ENCODE data around the gene TRIM54. TPM values are rescaled to one million over a fixed set of nuclear protein-coding genes. Genes with fewer than 3 reads are reported as not detected.

The TRIM54 gene, protein sequence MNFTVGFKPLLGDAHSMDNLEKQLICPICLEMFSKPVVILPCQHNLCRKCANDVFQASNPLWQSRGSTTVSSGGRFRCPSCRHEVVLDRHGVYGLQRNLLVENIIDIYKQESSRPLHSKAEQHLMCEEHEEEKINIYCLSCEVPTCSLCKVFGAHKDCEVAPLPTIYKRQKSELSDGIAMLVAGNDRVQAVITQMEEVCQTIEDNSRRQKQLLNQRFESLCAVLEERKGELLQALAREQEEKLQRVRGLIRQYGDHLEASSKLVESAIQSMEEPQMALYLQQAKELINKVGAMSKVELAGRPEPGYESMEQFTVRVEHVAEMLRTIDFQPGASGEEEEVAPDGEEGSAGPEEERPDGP
- total RNA-seq (under 1 TPM in 1 of 2 experiments, not detected in 1; 0.17 TPM), polyA plus RNA-seq (not detected)

DNA sequence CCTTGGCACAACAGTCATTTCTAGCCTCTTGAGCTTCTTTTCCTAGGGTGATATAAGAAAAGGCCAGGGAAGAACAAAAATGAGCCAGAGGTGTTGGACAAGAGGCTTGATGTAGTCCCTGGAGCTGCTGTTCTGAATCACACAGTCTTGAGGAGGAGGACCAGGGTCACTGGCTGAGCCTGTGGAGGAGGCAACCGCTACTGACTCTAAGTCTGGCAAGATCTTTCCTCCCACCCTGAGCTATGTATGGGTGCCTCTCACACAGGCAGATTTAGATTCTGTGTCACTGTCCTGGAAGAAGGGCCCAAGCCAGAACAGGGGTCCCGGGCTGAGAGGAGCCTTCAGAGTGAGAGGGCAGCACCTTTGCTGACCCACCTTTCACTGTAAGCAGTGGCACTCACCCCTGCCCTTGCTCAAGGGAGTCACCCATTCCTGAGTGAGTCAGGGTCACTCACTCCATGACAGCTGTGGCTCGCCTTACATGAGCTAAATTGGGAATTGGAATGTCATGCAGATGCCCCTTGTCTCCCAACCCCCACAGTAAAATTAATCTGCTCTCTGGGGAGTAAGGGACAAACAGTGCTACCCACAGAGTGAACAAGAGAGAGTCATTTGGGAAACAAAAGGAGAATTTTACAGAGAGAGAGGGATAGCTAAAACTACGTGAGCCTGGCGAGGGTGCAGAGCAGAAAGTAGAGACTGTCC lies at the start of gene TRIM54:
TSS of gene TRIM54 (plus strand) at position 575 of the 705 bp plus-strand sequence. CDS start 303 bp downstream, outside the sequence.
- peak within 1 kb of the TSS in 1 of 7 donors; percentile 62 for H3K27ac Mint-ChIP-seq
- POLR2A ChIA-PET (ENCODE audit: partially characterized antibody) = interaction anchor here (1.0 kb wide), 1 partner anchor 34 kb away, joined by 3 read pairs; no protein-coding TSS in a partner anchor

DNA sequence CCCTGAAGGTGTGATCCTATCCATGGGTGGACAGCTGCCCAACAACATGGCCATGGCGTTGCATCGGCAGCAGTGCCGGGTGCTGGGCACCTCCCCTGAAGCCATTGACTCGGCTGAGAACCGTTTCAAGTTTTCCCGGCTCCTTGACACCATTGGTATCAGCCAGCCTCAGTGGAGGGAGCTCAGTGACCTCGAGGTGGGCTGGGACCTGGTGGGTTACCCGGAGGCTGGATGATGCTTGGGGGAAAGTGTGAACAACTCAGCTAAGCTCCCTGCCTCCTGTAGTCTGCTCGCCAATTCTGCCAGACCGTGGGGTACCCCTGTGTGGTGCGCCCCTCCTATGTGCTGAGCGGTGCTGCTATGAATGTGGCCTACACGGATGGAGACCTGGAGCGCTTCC lies 48.9 kb upstream of the TRIM54 start:
- no peaks in the 10 kb centered on the region for H3K27me3 ChIP-seq (ENCODE audit: insufficient read depth, low read length)
- H3K36me3 Mint-ChIP-seq = peaks cover 51 to 80% of the 10 kb centered on the region in 2 donors
- no peaks in the 10 kb centered on the region for H3K9me3 ChIP-seq (ENCODE audit: control insufficient read depth in 1 of 2, low read length in 2 of 2)
- no peak for DNase-seq
- no peak overlapping the region for H3K27ac Mint-ChIP-seq
- H3K4me1 Mint-ChIP-seq = no peaks in the 10 kb centered on the region
- CTCF ChIA-PET (ENCODE audit: partially characterized antibody) = interaction anchor here (1.1 to 1.4 kb wide), 4 partner anchors 47 to 70 kb away, joined by 3 to 5 read pairs (median 4); no protein-coding TSS in a partner anchor
- H3K4me1 ChIP-seq (ENCODE audit: insufficient read depth, low read length) = no peaks in the 10 kb centered on the region
- H3K4me3 ChIP-seq (ENCODE audit: low read length in 2 of 2) = no peak overlapping the region
- no peaks in the 10 kb centered on the region for H3K9me3 Mint-ChIP-seq
- POLR2A ChIA-PET (ENCODE audit: partially characterized antibody) = interaction anchor here (1.5 kb wide), 1 partner anchor 14 kb away, joined by 3 read pairs; no protein-coding TSS in a partner anchor
- intact Hi-C loops (cut with micrococcal nuclease) = no loop called here
- H3K27me3 Mint-ChIP-seq = no peaks in the 10 kb centered on the region
- H3K4me3 Mint-ChIP-seq = no peak overlapping the region
- peaks cover 73% of the 10 kb centered on the region for H3K36me3 ChIP-seq (ENCODE audit: insufficient read depth, low read length)
- H3K27ac ChIP-seq (ENCODE audit: low read depth, low read length) = no peak overlapping the region

More for the DNA sequence above, at the start of gene TRIM54:
- Mint-ChIP-seq H3K4me3 (no peak within 1 kb of the TSS), H3K4me1 (peaks cover 0 to 4% (median 1%) of the 10 kb centered on the region in 4 donors), H3K27me3 (peaks cover 11 to 25% of the 10 kb centered on the region in 2 donors), H3K9me3 (peaks cover 0 to 2% (median 0%) of the 10 kb centered on the region in 8 donors), H3K36me3 (no peaks in the 10 kb centered on the region)
- Histone ChIP-seq H3K27me3 (ENCODE audit: insufficient read depth, low read length) (peaks cover 6% of the 10 kb centered on the region), H3K36me3 (ENCODE audit: insufficient read depth, low read length) (no peaks in the 10 kb centered on the region), H3K9me3 (ENCODE audit: control insufficient read depth in 1 of 2, low read length in 2 of 2) (no peaks in the 10 kb centered on the region), H3K4me3 (ENCODE audit: low read length in 2 of 2) (no peak within 1 kb of the TSS), H3K4me1 (ENCODE audit: insufficient read depth, low read length) (no peaks in the 10 kb centered on the region), H3K27ac (ENCODE audit: low read depth, low read length) (no peak within 1 kb of the TSS)
- DNase-seq = no peak
- CTCF ChIA-PET (ENCODE audit: partially characterized antibody) = interaction anchor here (0.6 to 9.1 kb wide), 14 partner anchors 9 to 436 kb away, joined by 3 to 125 read pairs (median 16); partner anchors contain the start of gene SLC30A3
- intact Hi-C loops (cut with micrococcal nuclease) = no loop called here

DNA sequence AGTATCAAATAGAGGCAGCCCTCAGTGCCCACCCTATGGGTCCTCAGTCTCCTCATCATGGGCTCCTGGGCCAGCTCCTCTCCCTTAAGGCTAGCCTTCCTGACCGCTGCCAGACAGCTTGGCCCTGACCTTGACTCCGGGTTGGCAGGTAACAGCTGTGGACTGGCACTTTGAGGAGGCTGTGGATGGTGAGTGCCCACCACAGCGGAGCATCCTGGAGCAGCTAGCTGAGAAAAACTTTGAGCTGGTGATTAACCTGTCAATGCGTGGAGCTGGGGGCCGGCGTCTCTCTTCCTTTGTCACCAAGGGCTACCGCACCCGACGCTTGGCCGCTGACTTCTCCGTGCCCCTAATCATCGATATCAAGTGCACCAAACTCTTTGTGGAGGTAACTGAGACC lies 46.1 kb upstream of the TRIM54 start:
- peaks cover 0 to under 1% (median 0%) of the 10 kb centered on the region in 4 donors for H3K4me1 Mint-ChIP-seq
- H3K4me1 ChIP-seq (ENCODE audit: insufficient read depth, low read length) = no peaks in the 10 kb centered on the region
- no peak overlapping the region for H3K27ac ChIP-seq (ENCODE audit: low read depth, low read length)
- peak overlapping the region in 2 of 7 donors; percentile 49 to 61 for H3K27ac Mint-ChIP-seq
- H3K4me3 ChIP-seq (ENCODE audit: low read length in 2 of 2) = no peak overlapping the region
- no peaks in the 10 kb centered on the region for H3K27me3 ChIP-seq (ENCODE audit: insufficient read depth, low read length)
- POLR2A ChIA-PET (ENCODE audit: partially characterized antibody) = no interaction called here
- CTCF ChIA-PET (ENCODE audit: partially characterized antibody) = interaction anchor here (0.7 kb wide), 1 partner anchor 13 kb away, joined by 3 read pairs; no protein-coding TSS in a partner anchor
- H3K4me3 Mint-ChIP-seq = no peak overlapping the region
- H3K27me3 Mint-ChIP-seq = no peaks in the 10 kb centered on the region
- no peaks in the 10 kb centered on the region for H3K9me3 ChIP-seq (ENCODE audit: control insufficient read depth in 1 of 2, low read length in 2 of 2)
- H3K36me3 Mint-ChIP-seq = peaks cover 64 to 97% of the 10 kb centered on the region in 2 donors
- DNase-seq = no peak
- intact Hi-C loops (cut with micrococcal nuclease) = no loop called here
- H3K9me3 Mint-ChIP-seq = peaks cover 0 to 2% (median 0%) of the 10 kb centered on the region in 8 donors
- peaks cover 92% of the 10 kb centered on the region for H3K36me3 ChIP-seq (ENCODE audit: insufficient read depth, low read length)

DNA sequence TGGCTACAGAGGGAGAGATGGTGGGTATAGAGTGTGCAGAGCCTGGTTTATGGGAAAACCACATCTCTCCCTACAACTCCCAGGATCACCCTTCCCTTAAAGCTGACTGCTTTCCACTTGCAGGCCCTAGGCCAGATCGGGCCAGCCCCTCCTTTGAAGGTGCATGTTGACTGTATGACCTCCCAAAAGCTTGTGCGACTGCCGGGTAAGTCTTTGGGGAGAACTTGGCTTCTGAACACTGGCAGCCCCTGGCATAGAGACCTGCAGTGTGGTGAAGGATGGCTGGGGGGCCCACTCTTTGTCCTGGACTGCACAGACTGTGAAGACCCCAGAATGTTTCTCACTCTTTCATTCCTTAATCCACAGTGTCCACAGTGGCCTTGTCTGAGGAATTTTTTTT lies 45.6 kb upstream of the TRIM54 start:
- Mint-ChIP-seq H3K36me3 (peaks cover 64 to 97% of the 10 kb centered on the region in 2 donors), H3K4me1 (peaks cover 0 to 5% (median 2%) of the 10 kb centered on the region in 4 donors), H3K4me3 (no peak overlapping the region), H3K27me3 (no peaks in the 10 kb centered on the region), H3K27ac (peak overlapping the region in 1 of 7 donors; percentile 49), H3K9me3 (peaks cover 0 to 2% (median 0%) of the 10 kb centered on the region in 8 donors)
- no peaks in the 10 kb centered on the region for H3K9me3 ChIP-seq (ENCODE audit: control insufficient read depth in 1 of 2, low read length in 2 of 2)
- intact Hi-C loops (cut with micrococcal nuclease) = no loop called here
- H3K4me3 ChIP-seq (ENCODE audit: low read length in 2 of 2) = no peak overlapping the region
- H3K27ac ChIP-seq (ENCODE audit: low read depth, low read length) = no peak overlapping the region
- no peaks in the 10 kb centered on the region for H3K27me3 ChIP-seq (ENCODE audit: insufficient read depth, low read length)
- peaks cover 90% of the 10 kb centered on the region for H3K36me3 ChIP-seq (ENCODE audit: insufficient read depth, low read length)
- DNase-seq = no peak
- ChIA-PET CTCF (ENCODE audit: partially characterized antibody) (no interaction called here), POLR2A (ENCODE audit: partially characterized antibody) (no interaction called here)
- H3K4me1 ChIP-seq (ENCODE audit: insufficient read depth, low read length) = peaks cover under 1% of the 10 kb centered on the region

DNA sequence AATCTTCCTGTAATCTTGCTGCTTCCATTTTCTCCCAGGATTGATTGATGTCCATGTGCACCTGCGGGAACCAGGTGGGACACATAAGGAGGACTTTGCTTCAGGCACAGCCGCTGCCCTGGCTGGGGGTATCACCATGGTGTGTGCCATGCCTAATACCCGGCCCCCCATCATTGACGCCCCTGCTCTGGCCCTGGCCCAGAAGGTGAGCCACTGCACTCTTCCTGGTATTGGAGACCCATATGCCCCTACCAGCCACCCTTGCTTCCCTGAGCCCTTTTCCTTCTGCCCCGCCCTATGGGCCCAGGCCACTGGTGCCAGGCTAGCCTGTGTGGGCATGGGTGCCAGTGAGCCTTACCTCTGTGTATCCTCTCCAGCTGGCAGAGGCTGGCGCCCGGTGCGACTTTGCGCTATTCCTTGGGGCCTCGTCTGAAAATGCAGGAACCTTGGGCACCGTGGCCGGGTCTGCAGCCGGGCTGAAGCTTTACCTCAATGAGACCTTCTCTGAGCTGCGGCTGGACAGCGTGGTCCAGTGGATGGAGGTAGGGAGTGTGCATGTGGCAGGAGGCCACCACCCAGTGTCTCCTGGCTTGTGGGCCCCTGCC lies 44.8 kb upstream of the TRIM54 start:
- no peaks in the 10 kb centered on the region for H3K27me3 Mint-ChIP-seq
- POLR2A ChIA-PET (ENCODE audit: partially characterized antibody) = no interaction called here
- Histone ChIP-seq H3K4me3 (ENCODE audit: low read length in 2 of 2) (no peak overlapping the region), H3K36me3 (ENCODE audit: insufficient read depth, low read length) (peaks cover 86% of the 10 kb centered on the region), H3K9me3 (ENCODE audit: control insufficient read depth in 1 of 2, low read length in 2 of 2) (no peaks in the 10 kb centered on the region), H3K27me3 (ENCODE audit: insufficient read depth, low read length) (no peaks in the 10 kb centered on the region), H3K4me1 (ENCODE audit: insufficient read depth, low read length) (peaks cover 8% of the 10 kb centered on the region), H3K27ac (ENCODE audit: low read depth, low read length) (no peak overlapping the region)
- H3K4me1 Mint-ChIP-seq = peaks cover 0 to 14% (median 7%) of the 10 kb centered on the region in 4 donors
- H3K4me3 Mint-ChIP-seq = no peak overlapping the region
- intact Hi-C loops (cut with micrococcal nuclease) = no loop called here
- H3K27ac Mint-ChIP-seq = no peak overlapping the region
- no peak for DNase-seq
- H3K9me3 Mint-ChIP-seq = peaks cover 0 to 2% (median 0%) of the 10 kb centered on the region in 8 donors
- peaks cover 59 to 97% of the 10 kb centered on the region in 2 donors for H3K36me3 Mint-ChIP-seq
- CTCF ChIA-PET (ENCODE audit: partially characterized antibody) = interaction anchor here (0.5 kb wide), 1 partner anchor 67 kb away, joined by 3 read pairs; no protein-coding TSS in a partner anchor

DNA sequence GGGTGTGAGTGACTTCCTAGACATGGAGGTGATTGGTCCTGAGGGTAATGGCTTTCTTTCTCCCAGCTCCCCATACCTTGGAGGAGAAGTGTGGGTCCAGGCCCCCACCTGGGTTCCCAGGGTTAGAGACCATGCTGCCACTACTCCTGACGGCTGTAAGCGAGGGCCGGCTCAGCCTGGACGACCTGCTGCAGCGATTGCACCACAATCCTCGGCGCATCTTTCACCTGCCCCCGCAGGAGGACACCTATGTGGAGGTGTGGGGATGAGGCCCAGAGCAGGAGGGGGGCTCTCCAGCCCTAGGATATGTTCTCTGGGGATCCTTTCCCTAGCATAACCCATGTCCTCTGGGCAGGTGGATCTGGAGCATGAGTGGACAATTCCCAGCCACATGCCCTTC lies 43.3 kb upstream of the TRIM54 start:
- H3K4me3 Mint-ChIP-seq = no peak overlapping the region
- Histone ChIP-seq H3K4me1 (ENCODE audit: insufficient read depth, low read length) (peaks cover 9% of the 10 kb centered on the region), H3K27me3 (ENCODE audit: insufficient read depth, low read length) (no peaks in the 10 kb centered on the region), H3K9me3 (ENCODE audit: control insufficient read depth in 1 of 2, low read length in 2 of 2) (no peaks in the 10 kb centered on the region), H3K36me3 (ENCODE audit: insufficient read depth, low read length) (peaks cover 84% of the 10 kb centered on the region), H3K27ac (ENCODE audit: low read depth, low read length) (no peak overlapping the region), H3K4me3 (ENCODE audit: low read length in 2 of 2) (no peak overlapping the region)
- intact Hi-C loops (cut with micrococcal nuclease) = no loop called here
- POLR2A ChIA-PET (ENCODE audit: partially characterized antibody) = no interaction called here
- peaks cover 0 to 19% (median 7%) of the 10 kb centered on the region in 4 donors for H3K4me1 Mint-ChIP-seq
- peaks cover 46 to 94% of the 10 kb centered on the region in 2 donors for H3K36me3 Mint-ChIP-seq
- no peak for DNase-seq
- no peaks in the 10 kb centered on the region for H3K27me3 Mint-ChIP-seq
- peaks cover 0 to 2% (median 0%) of the 10 kb centered on the region in 8 donors for H3K9me3 Mint-ChIP-seq
- CTCF ChIA-PET (ENCODE audit: partially characterized antibody) = interaction anchor here (1.3 kb wide), 1 partner anchor 41 kb away, joined by 3 read pairs; no protein-coding TSS in a partner anchor
- peak overlapping the region in 1 of 7 donors; percentile 64 for H3K27ac Mint-ChIP-seq

All from CD4-positive, alpha-beta memory T cell (primary cell).